ENCODE data around the gene POLA1.

DNA sequence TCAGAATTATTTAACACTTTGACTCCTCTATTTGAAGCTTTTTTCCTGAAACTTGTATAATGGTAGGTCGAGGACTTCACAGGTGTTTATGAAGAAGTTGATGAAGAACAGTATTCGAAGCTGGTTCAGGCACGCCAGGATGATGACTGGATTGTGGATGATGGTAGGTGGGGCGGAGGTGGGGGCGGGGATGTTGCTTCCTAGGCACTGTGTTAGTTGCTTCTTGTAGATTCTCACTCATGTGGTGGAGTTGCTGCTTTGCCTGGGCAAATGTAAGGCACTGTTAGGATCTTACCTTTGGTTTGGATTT lies 9.4 kb downstream of the POLA1 start:
- TF ChIP-seq, protein P1, sequence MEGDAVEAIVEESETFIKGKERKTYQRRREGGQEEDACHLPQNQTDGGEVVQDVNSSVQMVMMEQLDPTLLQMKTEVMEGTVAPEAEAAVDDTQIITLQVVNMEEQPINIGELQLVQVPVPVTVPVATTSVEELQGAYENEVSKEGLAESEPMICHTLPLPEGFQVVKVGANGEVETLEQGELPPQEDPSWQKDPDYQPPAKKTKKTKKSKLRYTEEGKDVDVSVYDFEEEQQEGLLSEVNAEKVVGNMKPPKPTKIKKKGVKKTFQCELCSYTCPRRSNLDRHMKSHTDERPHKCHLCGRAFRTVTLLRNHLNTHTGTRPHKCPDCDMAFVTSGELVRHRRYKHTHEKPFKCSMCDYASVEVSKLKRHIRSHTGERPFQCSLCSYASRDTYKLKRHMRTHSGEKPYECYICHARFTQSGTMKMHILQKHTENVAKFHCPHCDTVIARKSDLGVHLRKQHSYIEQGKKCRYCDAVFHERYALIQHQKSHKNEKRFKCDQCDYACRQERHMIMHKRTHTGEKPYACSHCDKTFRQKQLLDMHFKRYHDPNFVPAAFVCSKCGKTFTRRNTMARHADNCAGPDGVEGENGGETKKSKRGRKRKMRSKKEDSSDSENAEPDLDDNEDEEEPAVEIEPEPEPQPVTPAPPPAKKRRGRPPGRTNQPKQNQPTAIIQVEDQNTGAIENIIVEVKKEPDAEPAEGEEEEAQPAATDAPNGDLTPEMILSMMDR (IDR thresholded peaks at IDR 0.05): no peak
- no peak for TF ChIP-seq POLR2A (IDR thresholded peaks at IDR 0.05)

All from thyroid gland (tissue), 4 donors.